HG02610 (cell line): ENCODE data around the gene NUDT1.

Source experiments
- ATAC-seq: cut with Tn5 transposase; IDR thresholded peaks from one replicate; pipeline ENCODE4 v1.9.1; 2021; ENCODE audit warnings: mild to moderate bottlenecking, moderate library complexity; ENCODE audit not compliant: unreplicated experiment

Gene NUDT1

DNA sequence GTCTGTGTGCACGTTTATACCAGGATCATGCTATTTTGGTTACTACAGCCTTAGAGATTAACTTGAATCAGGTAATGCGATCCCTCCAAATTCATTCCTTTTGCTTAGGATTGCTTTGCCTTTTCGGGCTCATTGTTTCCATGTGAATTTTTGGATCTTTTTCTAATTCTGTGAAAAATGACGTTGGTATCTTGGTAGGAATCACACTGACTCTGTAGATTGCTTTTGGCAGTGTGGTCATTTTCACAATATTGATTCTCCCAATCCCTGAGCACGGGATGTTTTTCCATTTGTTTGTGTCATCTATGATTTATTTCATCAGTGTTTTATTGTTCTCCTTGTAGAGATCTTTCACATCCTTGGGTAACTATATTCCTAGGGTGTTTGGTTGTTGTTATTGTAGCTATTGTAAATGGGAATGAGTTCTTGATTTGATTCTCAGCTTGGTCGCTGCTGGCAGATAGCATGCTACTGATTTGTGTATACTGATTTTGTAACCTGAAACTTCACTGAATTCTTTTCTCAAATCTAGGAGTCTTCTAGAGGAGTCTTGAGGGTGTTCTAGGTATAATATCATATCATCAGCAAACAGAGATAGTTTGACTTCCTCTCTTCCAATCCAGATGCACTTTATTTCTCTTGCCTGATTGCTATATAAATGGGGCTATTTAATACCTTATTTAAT, 54.1 kb downstream of the NUDT1 start:
- ATAC-seq: no peak

DNA sequence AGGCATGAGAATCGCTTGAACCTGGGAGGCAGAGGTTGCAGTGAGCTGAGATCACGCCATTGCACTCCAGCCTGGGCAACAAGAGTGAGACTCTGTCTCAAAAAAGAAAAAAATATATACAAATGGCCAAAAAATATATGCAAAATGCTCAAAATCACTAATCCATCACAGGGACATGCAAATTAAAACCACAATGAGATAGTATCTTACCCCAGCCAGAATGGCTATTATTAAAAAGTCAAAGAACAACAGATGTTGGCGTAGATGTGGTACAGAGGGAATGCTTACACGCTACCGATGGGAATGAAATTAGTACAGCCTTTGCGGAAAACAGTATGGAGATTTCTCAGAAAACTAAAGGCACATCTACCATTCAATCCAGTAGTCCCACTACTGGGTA, 54.8 kb downstream of the NUDT1 start:
- no peak for ATAC-seq

DNA sequence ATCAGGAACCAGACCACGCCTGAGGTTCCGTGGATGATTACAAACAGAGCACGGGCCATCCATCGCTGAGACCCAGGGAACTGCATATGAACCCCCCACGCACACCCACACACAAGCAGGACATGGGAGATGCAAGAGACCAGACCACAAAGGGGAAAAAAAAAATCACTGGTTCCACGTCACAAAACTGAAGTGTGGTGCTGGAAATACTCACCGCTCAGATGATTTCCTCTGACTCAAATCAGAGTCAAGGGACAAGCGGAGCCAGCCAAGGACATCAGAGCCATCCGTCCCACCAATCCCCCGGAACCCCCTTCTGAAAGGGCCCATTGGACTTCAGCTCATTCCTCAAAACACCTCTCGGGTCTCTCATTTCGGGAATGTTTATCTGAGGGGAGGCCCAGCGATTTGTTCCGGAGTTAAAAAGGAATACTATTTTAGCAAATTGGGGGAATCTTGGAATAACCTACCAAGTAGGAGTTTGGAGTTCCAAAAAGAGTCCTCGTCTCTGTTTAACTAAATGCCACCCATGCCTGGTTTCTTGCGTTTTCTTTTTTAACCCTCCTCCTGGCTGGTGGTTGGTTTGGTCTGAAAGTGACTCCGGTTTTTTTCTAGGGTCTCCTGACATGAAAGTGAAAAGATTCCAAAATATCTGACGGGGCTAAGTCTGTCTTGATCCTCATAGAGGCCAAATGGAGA, 57.3 kb downstream of the NUDT1 start:
- ATAC-seq: peak; percentile 62

DNA sequence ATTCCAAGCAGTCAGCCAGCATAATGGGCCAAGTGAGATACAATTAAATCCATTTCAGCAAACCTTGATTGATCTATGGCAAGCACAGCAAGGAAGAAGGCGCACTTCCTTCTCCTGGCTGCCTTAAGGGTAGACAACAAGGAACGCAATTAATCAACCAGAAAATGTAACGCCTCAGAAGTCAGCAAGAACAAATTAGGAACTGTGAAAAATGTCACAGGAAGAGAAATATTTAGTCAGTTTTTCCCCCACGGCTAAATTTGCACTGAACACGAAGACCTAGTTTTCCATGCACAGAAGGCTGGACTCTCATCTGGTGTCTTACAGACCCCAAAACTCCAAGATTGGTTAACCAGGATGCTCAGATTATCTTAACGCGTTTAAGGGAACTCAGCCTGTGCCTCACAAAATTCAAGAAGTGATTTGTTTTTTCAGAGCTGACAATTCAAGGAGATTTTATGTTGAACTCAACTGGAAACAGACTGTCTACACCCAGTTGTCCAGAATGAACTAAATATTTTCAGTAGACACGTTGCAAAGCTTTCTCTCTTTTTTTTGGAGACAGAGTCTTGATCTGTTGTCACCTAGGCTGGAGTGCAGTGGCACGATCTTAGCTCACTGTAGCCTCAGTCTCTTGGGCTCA, 58.0 kb downstream of the NUDT1 start:
- peak; percentile 32 for ATAC-seq
